ENCODE data around the gene MRPL50. TPM values are rescaled to one million over a fixed set of nuclear protein-coding genes. Genes with fewer than 3 reads are reported as not detected.

MRPL50 gene
- total RNA-seq: 10 to 100 TPM; 20.9 to 23.0 TPM
- polyA plus RNA-seq: 10 to 100 TPM; 18.6 to 21.0 TPM

DNA sequence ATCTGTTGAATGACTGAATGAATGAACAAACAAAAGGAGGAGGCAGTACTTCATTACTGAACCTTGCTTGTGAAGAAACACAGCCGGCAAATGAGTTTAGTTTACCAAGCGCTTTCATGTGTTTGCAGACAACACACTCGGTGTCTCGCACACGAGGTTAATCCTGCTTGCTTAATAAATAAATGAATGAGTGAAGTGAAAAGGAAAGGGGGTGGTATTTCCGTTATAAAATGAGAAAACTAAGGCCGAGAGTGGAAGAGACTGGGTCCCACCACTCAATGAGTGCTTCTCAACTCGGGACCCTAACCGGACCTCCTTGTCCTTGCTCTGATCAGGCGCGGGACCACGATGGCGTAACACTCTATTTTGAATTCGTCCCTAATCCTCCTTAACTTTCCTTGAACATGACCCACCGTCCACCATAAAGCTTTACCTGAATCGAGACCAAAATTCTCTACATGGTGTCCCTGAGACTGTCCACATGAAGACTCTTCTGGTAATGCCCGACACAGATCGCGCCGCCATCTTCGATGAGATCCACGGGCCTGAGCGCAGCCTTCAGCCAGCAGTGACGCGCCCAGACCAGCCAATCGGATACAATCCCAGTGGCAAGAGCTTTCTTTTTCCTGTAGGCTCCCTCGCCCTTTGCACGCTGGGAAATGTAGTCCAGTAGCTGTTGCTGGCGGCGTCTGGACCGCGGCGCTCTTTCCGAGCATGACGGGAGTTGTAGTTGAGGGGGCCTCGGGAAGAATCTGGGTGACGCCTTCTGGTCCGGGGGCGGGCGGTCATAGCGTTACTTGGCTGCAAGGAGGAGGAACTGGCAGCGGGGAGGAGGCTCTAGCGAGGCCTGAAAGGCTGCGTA lies at the start of gene MRPL50, which contains the start of gene ZNF189:
Gene MRPL50 (minus strand): TSS at position 551 of the 862 bp plus-strand sequence. CDS start 26 bp downstream, at position 525.
Gene ZNF189 (plus strand): TSS at position 784 of the 862 bp plus-strand sequence. CDS start 306 bp downstream, outside the sequence.
- Mint-ChIP-seq H3K36me3 (peaks cover 48 to 71% of the 10 kb centered on the region in 2 donors), H3K27me3 (no peaks in the 10 kb centered on the region), H3K27ac (peak within 1 kb of the TSS; percentile 98 to 100 (median 99)), H3K4me1 (peaks cover 61 to 87% (median 78%) of the 10 kb centered on the region in 4 donors), H3K9me3 (peaks cover 0 to 6% (median under 1%) of the 10 kb centered on the region in 8 donors), H3K4me3 (peak within 1 kb of the TSS; percentile 98 to 100 (median 99))
- intact Hi-C loops (cut with micrococcal nuclease): loop anchor here (1.0 to 10.0 kb wide), 7 partner anchors 135 to 1577 kb away; partner anchors contain the start of genes ERP44, INVS, MSANTD3 and NR4A3
- DNase-seq: peak; percentile 95 to 100 (median 97)
- ChIA-PET CTCF (ENCODE audit: partially characterized antibody) (interaction anchor here (0.8 to 2.3 kb wide), 3 partner anchors 10 to 797 kb away, joined by 3 to 13 read pairs (median 7); partner anchors contain the start of gene RNF20), POLR2A (ENCODE audit: partially characterized antibody) (interaction anchor here (0.9 to 2.4 kb wide), 5 partner anchors 10 to 172 kb away, joined by 5 to 24 read pairs (median 6); partner anchors contain the start of gene RNF20)
- Histone ChIP-seq H3K27me3 (ENCODE audit: insufficient read depth, low read length) (no peaks in the 10 kb centered on the region), H3K36me3 (ENCODE audit: insufficient read depth, low read length) (peaks cover 14% of the 10 kb centered on the region), H3K9me3 (ENCODE audit: control insufficient read depth in 1 of 2, low read length in 2 of 2) (no peaks in the 10 kb centered on the region), H3K27ac (ENCODE audit: low read depth, low read length) (peak within 1 kb of the TSS; percentile 93), H3K4me1 (ENCODE audit: insufficient read depth, low read length) (peaks cover 64% of the 10 kb centered on the region), H3K4me3 (ENCODE audit: low read length in 2 of 2) (peak within 1 kb of the TSS; percentile 75 to 86)

GRCh38 chr9:101446732-101447131 lies 48.3 kb upstream of the MRPL50 start:
- no peak overlapping the region for H3K4me3 Mint-ChIP-seq
- no peak overlapping the region for H3K4me3 ChIP-seq (ENCODE audit: low read length in 2 of 2)
- H3K9me3 Mint-ChIP-seq: peaks cover 0 to 5% (median under 1%) of the 10 kb centered on the region in 8 donors
- H3K27me3 Mint-ChIP-seq: peaks cover 39 to 46% of the 10 kb centered on the region in 2 donors
- H3K36me3 ChIP-seq (ENCODE audit: insufficient read depth, low read length): no peaks in the 10 kb centered on the region
- intact Hi-C loops (cut with micrococcal nuclease): no loop called here
- peaks cover 19% of the 10 kb centered on the region for H3K27me3 ChIP-seq (ENCODE audit: insufficient read depth, low read length)
- POLR2A ChIA-PET (ENCODE audit: partially characterized antibody): no interaction called here
- H3K4me1 ChIP-seq (ENCODE audit: insufficient read depth, low read length): peaks cover 9% of the 10 kb centered on the region
- CTCF ChIA-PET (ENCODE audit: partially characterized antibody): interaction anchor here (1.3 kb wide), 1 partner anchor 12 kb away, joined by 4 read pairs; no protein-coding TSS in a partner anchor
- no peaks in the 10 kb centered on the region for H3K9me3 ChIP-seq (ENCODE audit: control insufficient read depth in 1 of 2, low read length in 2 of 2)
- DNase-seq: no peak
- no peak overlapping the region for H3K27ac ChIP-seq (ENCODE audit: low read depth, low read length)
- H3K36me3 Mint-ChIP-seq: no peaks in the 10 kb centered on the region
- H3K27ac Mint-ChIP-seq: no peak overlapping the region
- H3K4me1 Mint-ChIP-seq: peaks cover 0 to 9% (median 5%) of the 10 kb centered on the region in 4 donors

DNA sequence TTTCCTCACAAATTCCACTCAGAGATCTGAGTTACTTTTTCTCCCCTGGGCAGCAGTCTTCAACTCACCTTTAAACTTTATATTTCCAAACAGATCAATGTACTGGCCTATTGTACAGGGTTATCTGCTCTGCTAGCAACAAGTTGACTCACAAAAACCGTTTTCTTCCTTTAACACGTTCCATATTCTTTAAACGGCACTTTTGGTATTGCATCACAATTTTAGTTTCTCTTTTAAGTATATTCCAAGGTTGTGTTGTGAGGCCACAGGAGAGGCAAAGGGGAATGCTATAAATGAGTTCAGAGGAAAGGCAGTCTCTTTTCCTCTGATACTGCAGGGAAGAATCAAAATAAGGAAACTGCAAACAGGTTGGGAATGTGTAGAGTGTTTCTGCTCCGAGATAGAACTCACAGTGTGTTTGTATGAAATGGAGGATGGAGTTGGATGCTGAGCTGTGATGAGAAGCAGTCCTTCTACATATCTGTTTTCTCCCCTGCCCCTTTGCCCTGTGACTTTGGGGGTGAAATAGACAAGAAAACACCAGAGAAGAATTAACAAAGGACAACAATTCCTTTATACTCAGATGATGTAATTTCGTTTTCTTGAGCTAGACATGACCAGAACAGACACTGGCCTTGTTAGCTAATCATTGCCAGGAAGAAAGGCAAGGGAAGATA lies 47.1 kb upstream of the MRPL50 start:
- intact Hi-C loops (cut with micrococcal nuclease): no loop called here
- Mint-ChIP-seq H3K4me1 (peaks cover 0 to 9% (median 5%) of the 10 kb centered on the region in 4 donors), H3K36me3 (no peaks in the 10 kb centered on the region), H3K9me3 (peaks cover 0 to 5% (median 0%) of the 10 kb centered on the region in 8 donors), H3K27ac (no peak overlapping the region), H3K27me3 (peaks cover 38 to 47% of the 10 kb centered on the region in 2 donors), H3K4me3 (peak overlapping the region in 1 of 8 donors; percentile 0)
- Histone ChIP-seq H3K4me1 (ENCODE audit: insufficient read depth, low read length) (peaks cover 9% of the 10 kb centered on the region), H3K27ac (ENCODE audit: low read depth, low read length) (no peak overlapping the region), H3K27me3 (ENCODE audit: insufficient read depth, low read length) (peaks cover 19% of the 10 kb centered on the region), H3K9me3 (ENCODE audit: control insufficient read depth in 1 of 2, low read length in 2 of 2) (no peaks in the 10 kb centered on the region), H3K4me3 (ENCODE audit: low read length in 2 of 2) (no peak overlapping the region), H3K36me3 (ENCODE audit: insufficient read depth, low read length) (no peaks in the 10 kb centered on the region)
- DNase-seq: no peak
- CTCF ChIA-PET (ENCODE audit: partially characterized antibody): interaction anchor here (0.8 to 1.3 kb wide), 2 partner anchors 13 to 84 kb away, joined by 4 read pairs; no protein-coding TSS in a partner anchor
- POLR2A ChIA-PET (ENCODE audit: partially characterized antibody): no interaction called here

GRCh38 chr9:101443364-101443771 lies 45.0 kb upstream of the MRPL50 start:
- H3K4me1 Mint-ChIP-seq: peaks cover 0 to 4% (median under 1%) of the 10 kb centered on the region in 4 donors
- ChIA-PET POLR2A (ENCODE audit: partially characterized antibody) (no interaction called here), CTCF (ENCODE audit: partially characterized antibody) (no interaction called here)
- intact Hi-C loops (cut with micrococcal nuclease): no loop called here
- no peak for DNase-seq
- Histone ChIP-seq H3K36me3 (ENCODE audit: insufficient read depth, low read length) (no peaks in the 10 kb centered on the region), H3K9me3 (ENCODE audit: control insufficient read depth in 1 of 2, low read length in 2 of 2) (no peaks in the 10 kb centered on the region), H3K4me1 (ENCODE audit: insufficient read depth, low read length) (no peaks in the 10 kb centered on the region), H3K27me3 (ENCODE audit: insufficient read depth, low read length) (peaks cover 10% of the 10 kb centered on the region), H3K27ac (ENCODE audit: low read depth, low read length) (no peak overlapping the region), H3K4me3 (ENCODE audit: low read length in 2 of 2) (no peak overlapping the region)
- peaks cover 0 to 5% (median 0%) of the 10 kb centered on the region in 8 donors for H3K9me3 Mint-ChIP-seq
- H3K27me3 Mint-ChIP-seq: peaks cover 35 to 44% of the 10 kb centered on the region in 2 donors
- H3K36me3 Mint-ChIP-seq: no peaks in the 10 kb centered on the region
- H3K27ac Mint-ChIP-seq: no peak overlapping the region
- no peak overlapping the region for H3K4me3 Mint-ChIP-seq

DNA sequence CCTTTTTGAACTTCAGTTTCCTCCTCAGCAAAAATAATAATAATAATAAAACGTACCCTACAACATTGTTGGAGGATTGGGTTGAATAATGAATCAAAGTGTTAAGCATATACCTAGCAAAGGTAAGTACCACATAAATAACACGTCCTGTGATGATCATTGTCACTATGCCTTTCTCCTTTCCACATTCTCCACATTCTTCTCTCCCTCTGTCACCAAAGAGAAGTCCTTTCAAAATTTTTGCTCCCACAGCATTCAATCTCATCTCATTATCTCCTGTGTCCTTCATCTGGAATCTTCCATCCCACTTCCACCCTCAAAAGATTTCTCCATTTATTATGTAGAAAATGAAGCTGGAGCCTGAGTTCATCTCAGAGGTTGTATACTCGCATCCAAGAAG lies 44.3 kb upstream of the MRPL50 start:
- H3K36me3 Mint-ChIP-seq: no peaks in the 10 kb centered on the region
- Histone ChIP-seq H3K9me3 (ENCODE audit: control insufficient read depth in 1 of 2, low read length in 2 of 2) (no peaks in the 10 kb centered on the region), H3K4me3 (ENCODE audit: low read length in 2 of 2) (no peak overlapping the region), H3K27ac (ENCODE audit: low read depth, low read length) (no peak overlapping the region), H3K27me3 (ENCODE audit: insufficient read depth, low read length) (peaks cover 8% of the 10 kb centered on the region), H3K4me1 (ENCODE audit: insufficient read depth, low read length) (no peaks in the 10 kb centered on the region), H3K36me3 (ENCODE audit: insufficient read depth, low read length) (no peaks in the 10 kb centered on the region)
- no peak overlapping the region for H3K27ac Mint-ChIP-seq
- H3K9me3 Mint-ChIP-seq: peaks cover 0 to 5% (median 0%) of the 10 kb centered on the region in 8 donors
- CTCF ChIA-PET (ENCODE audit: partially characterized antibody): no interaction called here
- POLR2A ChIA-PET (ENCODE audit: partially characterized antibody): no interaction called here
- no peak overlapping the region for H3K4me3 Mint-ChIP-seq
- peaks cover 39 to 41% of the 10 kb centered on the region in 2 donors for H3K27me3 Mint-ChIP-seq
- DNase-seq: no peak
- intact Hi-C loops (cut with micrococcal nuclease): no loop called here
- peaks cover 0 to 4% (median 0%) of the 10 kb centered on the region in 4 donors for H3K4me1 Mint-ChIP-seq

GRCh38 chr9:101442318-101442717 lies 43.9 kb upstream of the MRPL50 start:
- intact Hi-C loops (cut with micrococcal nuclease): no loop called here
- Mint-ChIP-seq H3K36me3 (no peaks in the 10 kb centered on the region), H3K4me3 (no peak overlapping the region), H3K27ac (no peak overlapping the region), H3K27me3 (peaks cover 43 to 44% of the 10 kb centered on the region in 2 donors), H3K4me1 (peaks cover 0 to 4% (median 0%) of the 10 kb centered on the region in 4 donors), H3K9me3 (peaks cover 0 to 5% (median 0%) of the 10 kb centered on the region in 8 donors)
- POLR2A ChIA-PET (ENCODE audit: partially characterized antibody): no interaction called here
- CTCF ChIA-PET (ENCODE audit: partially characterized antibody): no interaction called here
- DNase-seq: no peak
- Histone ChIP-seq H3K4me3 (ENCODE audit: low read length in 2 of 2) (no peak overlapping the region), H3K36me3 (ENCODE audit: insufficient read depth, low read length) (no peaks in the 10 kb centered on the region), H3K9me3 (ENCODE audit: control insufficient read depth in 1 of 2, low read length in 2 of 2) (no peaks in the 10 kb centered on the region), H3K4me1 (ENCODE audit: insufficient read depth, low read length) (no peaks in the 10 kb centered on the region), H3K27me3 (ENCODE audit: insufficient read depth, low read length) (peaks cover 8% of the 10 kb centered on the region), H3K27ac (ENCODE audit: low read depth, low read length) (no peak overlapping the region)

Measured in CD4-positive, alpha-beta memory T cell (primary cell).